GM19397 (cell line): ENCODE measurements around the gene RYR2.
"Not testable (repeated sequence)": the region's sequence is repeated elsewhere in the genome, so short reads cannot be mapped to it uniquely, and the experiment has no call there.

Experiments used
- ATAC-seq: cut with Tn5 transposase; IDR thresholded peaks from one replicate; pipeline ENCODE4 v1.9.1; 2021; ENCODE audit warnings: mild to moderate bottlenecking, moderate library complexity; ENCODE audit not compliant: unreplicated experiment

RYR2 gene

GRCh38 chr1:237139732-237140131, 97.7 kb downstream of the RYR2 start:
- no peak for ATAC-seq

GRCh38 chr1:237140986-237141385, 99.0 kb downstream of the RYR2 start:
- no peak for ATAC-seq

- ATAC-seq: no peak
Observed at GRCh38 chr1:237141502-237141901, 99.5 kb downstream of the RYR2 start.

GRCh38 chr1:237145379-237146135, 103.6 kb downstream of the RYR2 start:
- no peak for ATAC-seq

- ATAC-seq: no peak
Observed at GRCh38 chr1:237146241-237146640, 104.3 kb downstream of the RYR2 start.

- no peak for ATAC-seq
Observed at GRCh38 chr1:237149857-237150256, 107.9 kb downstream of the RYR2 start.

- not testable (repeated sequence) for ATAC-seq
Observed at GRCh38 chr1:237151979-237152378, 110.0 kb downstream of the RYR2 start.

- ATAC-seq: no peak
Observed at GRCh38 chr1:237152506-237153335, 110.7 kb downstream of the RYR2 start.

GRCh38 chr1:237154157-237154556, 112.2 kb downstream of the RYR2 start:
- ATAC-seq: no peak

GRCh38 chr1:237164406-237165352, 122.7 kb downstream of the RYR2 start:
- ATAC-seq: no peak

- no peak for ATAC-seq
Observed at GRCh38 chr1:237166086-237166485, 124.1 kb downstream of the RYR2 start.

GRCh38 chr1:237166593-237167101, 124.7 kb downstream of the RYR2 start:
- no peak for ATAC-seq

GRCh38 chr1:237170149-237170548, 128.2 kb downstream of the RYR2 start:
- no peak for ATAC-seq

- ATAC-seq: no peak
Observed at GRCh38 chr1:237171454-237172117, 129.6 kb downstream of the RYR2 start.

GRCh38 chr1:237172118-237172485, 130.1 kb downstream of the RYR2 start:
- ATAC-seq: no peak

GRCh38 chr1:237179503-237179902, 137.5 kb downstream of the RYR2 start:
- ATAC-seq: no peak

GRCh38 chr1:237180256-237180655, 138.3 kb downstream of the RYR2 start:
- ATAC-seq: no peak

- no peak for ATAC-seq
Observed at GRCh38 chr1:237181743-237182317, 139.8 kb downstream of the RYR2 start.

GRCh38 chr1:237183963-237184540, 142.1 kb downstream of the RYR2 start:
- no peak for ATAC-seq

GRCh38 chr1:237186675-237187074, 144.7 kb downstream of the RYR2 start:
- no peak for ATAC-seq
